ENCODE data around the gene KCNQ1.

The KCNQ1 gene

GRCh38 chr11:2404735-2405196 is 40.0 kb upstream of the KCNQ1 start:
- no peak for DNase-seq (ENCODE audit: low read depth)
- TF ChIP-seq, protein P1, sequence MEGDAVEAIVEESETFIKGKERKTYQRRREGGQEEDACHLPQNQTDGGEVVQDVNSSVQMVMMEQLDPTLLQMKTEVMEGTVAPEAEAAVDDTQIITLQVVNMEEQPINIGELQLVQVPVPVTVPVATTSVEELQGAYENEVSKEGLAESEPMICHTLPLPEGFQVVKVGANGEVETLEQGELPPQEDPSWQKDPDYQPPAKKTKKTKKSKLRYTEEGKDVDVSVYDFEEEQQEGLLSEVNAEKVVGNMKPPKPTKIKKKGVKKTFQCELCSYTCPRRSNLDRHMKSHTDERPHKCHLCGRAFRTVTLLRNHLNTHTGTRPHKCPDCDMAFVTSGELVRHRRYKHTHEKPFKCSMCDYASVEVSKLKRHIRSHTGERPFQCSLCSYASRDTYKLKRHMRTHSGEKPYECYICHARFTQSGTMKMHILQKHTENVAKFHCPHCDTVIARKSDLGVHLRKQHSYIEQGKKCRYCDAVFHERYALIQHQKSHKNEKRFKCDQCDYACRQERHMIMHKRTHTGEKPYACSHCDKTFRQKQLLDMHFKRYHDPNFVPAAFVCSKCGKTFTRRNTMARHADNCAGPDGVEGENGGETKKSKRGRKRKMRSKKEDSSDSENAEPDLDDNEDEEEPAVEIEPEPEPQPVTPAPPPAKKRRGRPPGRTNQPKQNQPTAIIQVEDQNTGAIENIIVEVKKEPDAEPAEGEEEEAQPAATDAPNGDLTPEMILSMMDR (IDR thresholded peaks at IDR 0.05; ENCODE audit: insufficient read depth, low read depth, low read length, missing control alignments) = no peak
- no peak overlapping the region for H3K4me3 ChIP-seq (ENCODE audit: low read depth, low read length)

DNA sequence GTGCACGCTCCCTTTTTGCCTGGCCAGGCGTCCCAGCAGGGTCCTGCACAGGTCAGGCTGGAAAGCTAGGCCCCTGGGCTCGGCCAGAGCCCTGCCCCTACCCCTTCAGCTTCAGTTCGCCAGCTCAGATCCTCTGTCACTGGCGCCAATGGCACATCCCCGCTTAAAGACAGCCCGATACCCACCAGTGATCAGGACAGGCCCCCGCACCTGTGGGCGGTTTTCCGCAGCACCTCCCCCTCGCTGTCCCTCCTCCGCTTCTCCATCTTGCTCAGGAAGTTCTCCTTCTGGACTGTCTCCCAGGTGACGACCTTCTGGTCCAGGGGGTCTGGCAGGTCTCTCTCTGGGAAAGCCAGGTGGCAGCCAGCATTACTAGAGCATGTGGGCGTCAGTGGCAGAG is 38.4 kb upstream of the KCNQ1 start:
- H3K4me3 ChIP-seq (ENCODE audit: low read depth, low read length) = no peak overlapping the region
- no peak for DNase-seq (ENCODE audit: low read depth)
- TF ChIP-seq, protein P1 (IDR thresholded peaks at IDR 0.05; ENCODE audit: insufficient read depth, low read depth, low read length, missing control alignments) = no peak

DNA sequence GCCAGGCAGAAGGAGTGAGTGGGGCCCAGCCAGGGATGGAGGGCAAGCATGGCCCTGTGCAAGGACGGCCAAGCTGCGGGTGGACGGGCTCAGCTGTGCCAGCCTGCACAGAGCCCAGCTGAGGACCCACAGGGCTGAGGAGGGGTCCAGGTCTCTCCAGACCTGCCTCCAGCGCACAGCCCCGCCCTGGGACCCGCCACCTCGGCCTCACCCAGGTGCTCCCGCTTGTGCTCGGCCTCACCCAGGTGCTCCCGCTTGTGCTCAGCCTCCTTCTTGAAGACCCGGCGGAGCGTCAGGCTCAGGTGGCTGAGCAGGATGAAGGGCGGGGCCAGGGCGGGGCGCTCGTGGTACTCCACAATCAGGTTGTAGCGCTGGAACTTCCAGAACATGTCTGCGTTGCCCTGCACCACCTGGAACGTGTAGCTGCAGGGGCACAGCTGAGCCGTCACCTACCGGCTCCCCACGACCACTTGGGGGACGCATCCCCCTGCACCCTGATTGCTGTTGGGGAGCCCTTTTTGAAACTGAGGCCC is 37.9 kb upstream of the KCNQ1 start:
- H3K4me3 ChIP-seq (ENCODE audit: low read depth, low read length) = no peak overlapping the region
- no peak for DNase-seq (ENCODE audit: low read depth)
- TF ChIP-seq, protein P1 (IDR thresholded peaks at IDR 0.05; ENCODE audit: insufficient read depth, low read depth, low read length, missing control alignments) = no peak

DNA sequence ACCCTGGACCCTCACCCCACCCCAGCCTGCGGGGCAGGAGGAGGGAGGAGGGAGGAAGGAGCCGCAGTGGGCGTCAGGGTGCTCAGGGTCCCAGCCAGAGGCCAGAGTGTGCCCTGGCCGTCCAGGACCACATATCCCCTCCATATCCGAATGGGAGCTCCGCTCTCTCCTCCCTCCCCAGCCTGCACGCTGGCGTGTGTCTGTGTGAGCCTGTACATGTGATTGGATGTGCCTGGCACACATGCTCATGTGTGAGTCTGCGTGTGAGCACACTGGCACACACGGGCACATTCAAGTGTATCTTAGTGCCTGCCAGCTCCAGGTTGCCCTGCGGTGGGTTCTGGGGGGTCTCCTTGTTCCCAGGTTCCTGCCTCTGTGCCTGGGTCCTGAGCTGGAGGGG is 36.1 kb upstream of the KCNQ1 start:
- TF ChIP-seq, protein P1 (IDR thresholded peaks at IDR 0.05; ENCODE audit: insufficient read depth, low read depth, low read length, missing control alignments) = no peak
- no peak overlapping the region for H3K4me3 ChIP-seq (ENCODE audit: low read depth, low read length)
- no peak for DNase-seq (ENCODE audit: low read depth)

- no peak for DNase-seq (ENCODE audit: low read depth)
- no peak overlapping the region for H3K4me3 ChIP-seq (ENCODE audit: low read depth, low read length)
- TF ChIP-seq, protein P1 (IDR thresholded peaks at IDR 0.05; ENCODE audit: insufficient read depth, low read depth, low read length, missing control alignments) = no peak
These were observed 35.7 kb upstream of the KCNQ1 start for GRCh38 chr11:2409126-2409525.

- DNase-seq (ENCODE audit: low read depth) = no peak
- no peak overlapping the region for H3K4me3 ChIP-seq (ENCODE audit: low read depth, low read length)
- TF ChIP-seq, protein P1 (IDR thresholded peaks at IDR 0.05; ENCODE audit: insufficient read depth, low read depth, low read length, missing control alignments) = no peak
These were observed 35.0 kb upstream of the KCNQ1 start for GRCh38 chr11:2409611-2410468.
